GM21515 (cell line): ENCODE results near the gene RCN1.
"Not testable (repeated sequence)": the region's sequence is repeated elsewhere in the genome, so short reads cannot be mapped to it uniquely, and the experiment has no call there.

Experiments
- ATAC-seq: cut with Tn5 transposase; IDR thresholded peaks from one replicate; pipeline ENCODE4 v1.9.1; 2021; ENCODE audit not compliant: unreplicated experiment

RCN1 gene

GRCh38 chr11:32073644-32074026 is 17.2 kb upstream of the RCN1 start:
- ATAC-seq, result no peak

- no peak for ATAC-seq
These were observed 11.3 kb upstream of the RCN1 start for GRCh38 chr11:32079553-32079952.

- no peak for ATAC-seq
These were observed 10.4 kb upstream of the RCN1 start for GRCh38 chr11:32080361-32080980.

GRCh38 chr11:32081129-32081641 is 9.7 kb upstream of the RCN1 start:
- ATAC-seq, result no peak

GRCh38 chr11:32081901-32082300 is 9.0 kb upstream of the RCN1 start:
- ATAC-seq, result no peak

GRCh38 chr11:32082346-32082986 is 8.4 kb upstream of the RCN1 start:
- ATAC-seq, result no peak

GRCh38 chr11:32087597-32087996 is 3.3 kb upstream of the RCN1 start:
- ATAC-seq, result no peak

- peak; percentile 28 for ATAC-seq
These were observed 2.5 kb upstream of the RCN1 start for GRCh38 chr11:32088117-32088941.

- ATAC-seq, result no peak
These were observed 1.8 kb downstream of the RCN1 start for GRCh38 chr11:32092581-32093170.

- no peak for ATAC-seq
These were observed 4.0 kb downstream of the RCN1 start for GRCh38 chr11:32094923-32095322.

GRCh38 chr11:32098142-32098903 is 7.4 kb downstream of the RCN1 start:
- ATAC-seq, result no peak

GRCh38 chr11:32099516-32099915 is 8.6 kb downstream of the RCN1 start:
- ATAC-seq, result no peak

GRCh38 chr11:32100495-32100894 is 9.6 kb downstream of the RCN1 start:
- ATAC-seq, result no peak

- ATAC-seq, result no peak
These were observed 10.9 kb downstream of the RCN1 start for GRCh38 chr11:32101791-32102190.

GRCh38 chr11:32103121-32103719 is 12.3 kb downstream of the RCN1 start:
- ATAC-seq, result not testable (repeated sequence)

GRCh38 chr11:32103941-32104340 is 13.1 kb downstream of the RCN1 start:
- ATAC-seq, result no peak

- peak; percentile 57 for ATAC-seq
These were observed 15.1 kb downstream of the RCN1 start for GRCh38 chr11:32105871-32106560.

- ATAC-seq, result no peak
These were observed 16.8 kb downstream of the RCN1 start for GRCh38 chr11:32107647-32108046.

GRCh38 chr11:32108576-32108975 is 17.7 kb downstream of the RCN1 start:
- no peak for ATAC-seq

GRCh38 chr11:32109138-32109537 is 18.3 kb downstream of the RCN1 start:
- ATAC-seq, result no peak
